ENCODE results near the gene ANO4. TPM values are rescaled to one million over a fixed set of nuclear protein-coding genes. Genes with fewer than 3 reads are reported as not detected.

The ANO4 gene
- total RNA-seq, 1 experiment from 2014 or later = 5.7 TPM

DNA sequence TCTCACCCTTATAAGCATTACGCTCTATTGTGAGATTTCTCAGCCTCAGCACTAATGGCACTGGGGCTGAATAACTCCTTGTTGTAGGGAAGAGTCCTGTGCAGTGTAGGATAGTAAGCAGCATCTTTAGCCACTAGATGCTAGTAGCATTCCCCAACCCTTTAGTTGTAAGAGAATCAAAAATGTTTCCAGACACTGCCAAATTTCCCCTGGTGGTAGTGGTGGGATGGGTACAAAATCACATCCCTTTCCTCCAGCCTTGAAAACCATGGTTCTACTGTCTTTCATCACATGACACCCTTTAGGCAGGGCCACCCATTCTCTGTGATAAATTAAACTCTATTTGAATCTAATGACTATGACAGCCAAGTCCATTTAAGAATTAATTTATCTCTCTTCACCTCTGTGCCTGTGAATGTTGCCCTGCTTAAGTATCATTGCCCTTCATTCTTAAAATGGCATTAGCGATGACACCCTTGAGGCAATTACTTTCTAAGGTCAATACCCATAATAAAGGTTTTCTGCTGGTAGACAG, 199.4 kb downstream of the ANO4 start:
- no peak overlapping the region for H3K4me2 ChIP-seq (ENCODE audit: insufficient read depth, insufficient read length, low read length)
- WGBS (ENCODE audit: extremely low coverage, insufficient read length, low lambda C conversion rate) = no CpG with 5 or more reads among the region's 2 CpGs
- H3K27ac ChIP-seq (ENCODE audit: insufficient read length, low read depth, low read length) = no peak overlapping the region
- no peak overlapping the region for H2BK12ac ChIP-seq (ENCODE audit: insufficient read length, low read depth, low read length)
- no peak overlapping the region for H3K23ac ChIP-seq (ENCODE audit: insufficient read length, low read depth, low read length)
- no peak overlapping the region for H3K56ac ChIP-seq (ENCODE audit: insufficient read length, low read depth, low read length)
- H2BK120ac ChIP-seq (ENCODE audit: low read depth, low read length, poor library complexity, severe bottlenecking) = no peak overlapping the region
- no peak overlapping the region for H3K4ac ChIP-seq (ENCODE audit: low read depth, low read length)
- Mint-ChIP-seq H3K27ac (no peak overlapping the region; a peak in 1 of 7 replicates), H3K27me3 (ENCODE audit: low read depth) (no peaks in the 10 kb centered on the region), H3K4me1 (peaks cover 12 to 18% of the 10 kb centered on the region in 2 experiments), H3K9me3 (peaks cover 0 to 3% of the 10 kb centered on the region in 2 experiments; a peak in 1 of 5 replicates), H3K4me3 (no peak overlapping the region), H3K36me3 (ENCODE audit: insufficient read depth in 1 of 3, low read depth in 3 of 3) (peaks cover 0 to 3% (median 0%) of the 10 kb centered on the region in 3 experiments; a peak in 2 of 7 replicates)
- TF ChIP-seq, protein P1, sequence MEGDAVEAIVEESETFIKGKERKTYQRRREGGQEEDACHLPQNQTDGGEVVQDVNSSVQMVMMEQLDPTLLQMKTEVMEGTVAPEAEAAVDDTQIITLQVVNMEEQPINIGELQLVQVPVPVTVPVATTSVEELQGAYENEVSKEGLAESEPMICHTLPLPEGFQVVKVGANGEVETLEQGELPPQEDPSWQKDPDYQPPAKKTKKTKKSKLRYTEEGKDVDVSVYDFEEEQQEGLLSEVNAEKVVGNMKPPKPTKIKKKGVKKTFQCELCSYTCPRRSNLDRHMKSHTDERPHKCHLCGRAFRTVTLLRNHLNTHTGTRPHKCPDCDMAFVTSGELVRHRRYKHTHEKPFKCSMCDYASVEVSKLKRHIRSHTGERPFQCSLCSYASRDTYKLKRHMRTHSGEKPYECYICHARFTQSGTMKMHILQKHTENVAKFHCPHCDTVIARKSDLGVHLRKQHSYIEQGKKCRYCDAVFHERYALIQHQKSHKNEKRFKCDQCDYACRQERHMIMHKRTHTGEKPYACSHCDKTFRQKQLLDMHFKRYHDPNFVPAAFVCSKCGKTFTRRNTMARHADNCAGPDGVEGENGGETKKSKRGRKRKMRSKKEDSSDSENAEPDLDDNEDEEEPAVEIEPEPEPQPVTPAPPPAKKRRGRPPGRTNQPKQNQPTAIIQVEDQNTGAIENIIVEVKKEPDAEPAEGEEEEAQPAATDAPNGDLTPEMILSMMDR (conservative IDR thresholded peaks at IDR 0.05) = peak; percentile 55; the same call in 2 of the 3 replicates
- no peak overlapping the region for H2AFZ ChIP-seq (ENCODE audit: low read length)
- no peak for DNase-seq
- H2BK15ac ChIP-seq (ENCODE audit: low read depth, low read length) = no peak overlapping the region
- H3K23me2 ChIP-seq (ENCODE audit: insufficient read length, low read depth, low read length, poor library complexity, severe bottlenecking) = no peaks in the 10 kb centered on the region
- H4K5ac ChIP-seq (ENCODE audit: insufficient read length, low read depth, low read length) = no peak overlapping the region
- H3K14ac ChIP-seq (ENCODE audit: insufficient read depth, low read length) = no peak overlapping the region
- no peak overlapping the region for H4K91ac ChIP-seq (ENCODE audit: insufficient read length, low read depth, low read length)
- no peak overlapping the region for H3K18ac ChIP-seq (ENCODE audit: insufficient read length, low read depth, low read length)
- H3T11ph ChIP-seq (ENCODE audit: low read length) = no peak overlapping the region
- no peak overlapping the region for H2BK20ac ChIP-seq (ENCODE audit: low read depth, low read length, poor library complexity, severe bottlenecking)
- no peak overlapping the region for H2BK5ac ChIP-seq (ENCODE audit: insufficient read length, low read length)
- no peaks in the 10 kb centered on the region for H4K20me1 ChIP-seq (ENCODE audit: control insufficient read depth, insufficient read depth, insufficient read length)
- H4K8ac ChIP-seq (replicated peaks; ENCODE audit: insufficient read length, low read depth, low read length) = no peak overlapping the region
- H3K9me3 ChIP-seq (ENCODE audit: control insufficient read depth, low read depth, low read length) = no peaks in the 10 kb centered on the region
- H3K79me2 ChIP-seq (ENCODE audit: insufficient read depth, low read length) = no peaks in the 10 kb centered on the region
- no peaks in the 10 kb centered on the region for H3K79me1 ChIP-seq (ENCODE audit: insufficient read depth, low read depth, low read length, poor library complexity, severe bottlenecking)
- no peak overlapping the region for H2AK5ac ChIP-seq (ENCODE audit: insufficient read length, low read length)
- no peaks in the 10 kb centered on the region for H3K4me1 ChIP-seq (ENCODE audit: insufficient read depth, low read length)
- H3K9ac ChIP-seq (ENCODE audit: extremely low read depth, insufficient read length, low read length) = no peak overlapping the region
- no peaks in the 10 kb centered on the region; the same call in 1 of the 2 replicates for H3K27me3 ChIP-seq (ENCODE audit: insufficient read depth, low read length)
